Fibroblast of lung (primary cell): Measurements from ENCODE around the gene SH2D1B. TPM values are rescaled to one million over a fixed set of nuclear protein-coding genes. Genes with fewer than 3 reads are reported as not detected.

Experiments
- DNase-seq, 2 donors: peaks; one replicate each; pipeline versions ENCODE4 v3.0.0 to v3.0.0-alpha.2; 2010; ENCODE audit warnings: low read depth in 2 of 2
- H2AFZ ChIP-seq: 2 replicates; pipeline ENCODE4 v1.5.1; 2012; ENCODE audit warnings: low read length, control low read depth, inconsistent platforms
- H3K27ac ChIP-seq: 2 replicates; pipeline ENCODE4 v1.5.1; 2011; ENCODE audit warnings: low read length, control low read depth; ENCODE audit not compliant: insufficient read depth
- H3K27me3 ChIP-seq: 2 replicates; pipeline ENCODE4 v1.5.1; 2011; ENCODE audit warnings: mild to moderate bottlenecking, low read length; ENCODE audit not compliant: control insufficient read depth, insufficient read depth
- H3K36me3 ChIP-seq: 2 replicates; pipeline ENCODE4 v1.5.1; 2011; ENCODE audit warnings: low read length; ENCODE audit not compliant: control insufficient read depth, insufficient read depth
- H3K4me1 ChIP-seq: 2 replicates; pipeline ENCODE4 v1.5.1; 2011; ENCODE audit warnings: low read length; ENCODE audit not compliant: control insufficient read depth, insufficient read depth; ENCODE audit errors: extremely low read depth
- H3K4me2 ChIP-seq: 2 replicates; pipeline ENCODE4 v1.5.1; 2011; ENCODE audit warnings: low read length, control low read depth; ENCODE audit not compliant: insufficient read depth; ENCODE audit errors: extremely low read depth
- H3K4me3 ChIP-seq, 4 experiments: fragments of 200-600 bp in 1 of 4; sonication (generic) in 1 of 4; replicated peaks in 1 of 4; 2 replicates each; pipeline ENCODE4 v1.5.1; 2011 to 2016; ENCODE audit warnings: low read length in 4 of 4, low read depth in 3 of 4, mild to moderate bottlenecking in 3 of 4, control low read depth in 2 of 4, inconsistent platforms in 1 of 4, mixed read lengths in 1 of 4; ENCODE audit not compliant: insufficient read depth in 1 of 4; ENCODE audit errors: control extremely low read depth in 1 of 4
- H3K79me2 ChIP-seq: 2 replicates; pipeline ENCODE4 v1.5.1; 2012; ENCODE audit warnings: mild to moderate bottlenecking, low read length, inconsistent platforms; ENCODE audit not compliant: control insufficient read depth, insufficient read depth
- H3K9ac ChIP-seq: 2 replicates; pipeline ENCODE4 v1.5.1; 2011; ENCODE audit warnings: mild to moderate bottlenecking, low read length, control low read depth; ENCODE audit not compliant: insufficient read depth
- H3K9me3 ChIP-seq: 2 replicates; pipeline ENCODE4 v1.5.1; 2012; ENCODE audit warnings: low read depth, low read length; ENCODE audit not compliant: control insufficient read depth, insufficient read depth
- H4K20me1 ChIP-seq: 2 replicates; pipeline ENCODE4 v1.5.1; 2011; ENCODE audit warnings: low read length; ENCODE audit not compliant: control insufficient read depth, insufficient read depth; ENCODE audit errors: extremely low read depth
- EZH2 ChIP-seq: IDR thresholded peaks from 2 replicates; pipeline ENCODE4 v1.5.1; 2012; ENCODE audit warnings: low read length, control low read depth, mild to moderate bottlenecking; ENCODE audit errors: missing control alignments
- polyA plus RNA-seq, 2 donors: library from polyadenylated mRNA; depleted of rRNA in 1 of 2; stranded (reverse) in 1 of 2; unstranded in 1 of 2; fragments of >200 nt; gene quantifications; 2 replicates each; pipeline ENCODE4 v1.2.1, GENCODE V29; 2011 to 2012; ENCODE audit warnings: missing spikeins in 1 of 2
- total RNA-seq: library from RNA; depleted of rRNA; stranded (reverse); fragments of >200 nt; gene quantifications from 2 replicates; pipeline ENCODE4 v1.2.1, GENCODE V29; 2014
- TF ChIP-seq, protein P1 (sequence below), 2 donors: IDR thresholded peaks in 1 of 2; conservative IDR thresholded peaks in 1 of 2; 1 replicate in 1 of 2; 2 replicates in 1 of 2; pipeline ENCODE4 v1.5.1; 2011 to 2012; ENCODE audit warnings: low read length in 2 of 2, control low read depth in 1 of 2, inconsistent platforms in 1 of 2, low read depth in 1 of 2, mild to moderate bottlenecking in 1 of 2

SH2D1B gene
- total and polyA plus RNA-seq, 2 donors (not counting 1 experiment from before 2014, with no cell fraction given) = not detected

DNA sequence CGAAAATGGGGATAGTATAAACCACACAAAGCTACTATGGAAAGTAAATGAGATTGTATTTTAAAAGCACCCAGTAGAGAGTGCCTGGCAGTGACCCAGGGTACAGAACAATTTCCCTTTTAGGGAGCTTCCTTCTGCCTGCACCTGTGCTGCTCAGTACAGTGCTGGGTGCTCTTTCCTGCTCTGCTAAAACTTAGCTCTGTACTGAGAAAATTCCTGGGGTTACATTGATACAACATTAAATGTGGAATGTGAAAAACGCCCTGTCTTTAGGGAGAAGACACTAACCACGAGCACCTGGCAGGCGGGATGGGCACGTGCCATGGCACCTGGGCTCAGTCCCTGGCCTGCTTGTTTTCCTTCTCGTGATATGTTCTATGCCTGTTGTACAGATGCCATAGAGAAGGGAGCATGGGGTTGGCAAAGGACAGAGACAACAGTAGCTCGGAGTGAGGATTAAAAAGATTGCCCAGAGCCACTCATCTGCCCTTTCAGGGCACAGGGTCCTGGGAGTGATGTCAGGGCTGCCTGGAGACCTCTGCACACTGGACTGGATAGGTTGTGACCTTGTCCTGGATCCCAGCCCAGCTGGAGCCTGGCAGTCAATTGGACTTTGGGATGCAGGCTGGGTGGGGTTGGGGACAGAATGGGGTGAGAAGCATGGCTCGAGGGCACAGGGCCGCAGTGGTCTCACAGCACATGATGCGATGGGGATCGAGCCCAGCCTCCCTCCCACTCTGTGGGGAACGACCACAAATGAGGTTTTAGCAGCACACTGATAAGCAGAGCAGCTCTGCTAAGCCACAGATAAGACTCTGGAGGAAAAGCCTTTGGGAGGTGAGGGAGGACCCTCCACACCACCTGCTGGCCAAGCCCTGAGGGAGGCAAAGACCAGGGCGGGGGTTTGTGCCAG is 39.5 kb downstream of the SH2D1B start:
- no peaks in the 10 kb centered on the region for H3K4me1 ChIP-seq
- TF ChIP-seq, protein P1, sequence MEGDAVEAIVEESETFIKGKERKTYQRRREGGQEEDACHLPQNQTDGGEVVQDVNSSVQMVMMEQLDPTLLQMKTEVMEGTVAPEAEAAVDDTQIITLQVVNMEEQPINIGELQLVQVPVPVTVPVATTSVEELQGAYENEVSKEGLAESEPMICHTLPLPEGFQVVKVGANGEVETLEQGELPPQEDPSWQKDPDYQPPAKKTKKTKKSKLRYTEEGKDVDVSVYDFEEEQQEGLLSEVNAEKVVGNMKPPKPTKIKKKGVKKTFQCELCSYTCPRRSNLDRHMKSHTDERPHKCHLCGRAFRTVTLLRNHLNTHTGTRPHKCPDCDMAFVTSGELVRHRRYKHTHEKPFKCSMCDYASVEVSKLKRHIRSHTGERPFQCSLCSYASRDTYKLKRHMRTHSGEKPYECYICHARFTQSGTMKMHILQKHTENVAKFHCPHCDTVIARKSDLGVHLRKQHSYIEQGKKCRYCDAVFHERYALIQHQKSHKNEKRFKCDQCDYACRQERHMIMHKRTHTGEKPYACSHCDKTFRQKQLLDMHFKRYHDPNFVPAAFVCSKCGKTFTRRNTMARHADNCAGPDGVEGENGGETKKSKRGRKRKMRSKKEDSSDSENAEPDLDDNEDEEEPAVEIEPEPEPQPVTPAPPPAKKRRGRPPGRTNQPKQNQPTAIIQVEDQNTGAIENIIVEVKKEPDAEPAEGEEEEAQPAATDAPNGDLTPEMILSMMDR (conservative IDR thresholded peaks at IDR 0.05 in 1 of 2, IDR thresholded peaks at IDR 0.05 in 1 of 2; ENCODE audit: low read depth in 1 of 2, low read length in 2 of 2) = no peak
- no peak for TF ChIP-seq EZH2
- H3K36me3 ChIP-seq = no peaks in the 10 kb centered on the region
- H3K4me3 ChIP-seq = no peak overlapping the region
- H2AFZ ChIP-seq = no peak overlapping the region
- no peak overlapping the region for H3K4me2 ChIP-seq
- DNase-seq = peak in 1 of 2 donors; percentile 39
- H3K9me3 ChIP-seq = no peaks in the 10 kb centered on the region
- no peaks in the 10 kb centered on the region for H4K20me1 ChIP-seq
- H3K27me3 ChIP-seq = no peaks in the 10 kb centered on the region
- no peak overlapping the region for H3K9ac ChIP-seq
- H3K79me2 ChIP-seq = no peaks in the 10 kb centered on the region
- H3K27ac ChIP-seq = no peak overlapping the region

DNA sequence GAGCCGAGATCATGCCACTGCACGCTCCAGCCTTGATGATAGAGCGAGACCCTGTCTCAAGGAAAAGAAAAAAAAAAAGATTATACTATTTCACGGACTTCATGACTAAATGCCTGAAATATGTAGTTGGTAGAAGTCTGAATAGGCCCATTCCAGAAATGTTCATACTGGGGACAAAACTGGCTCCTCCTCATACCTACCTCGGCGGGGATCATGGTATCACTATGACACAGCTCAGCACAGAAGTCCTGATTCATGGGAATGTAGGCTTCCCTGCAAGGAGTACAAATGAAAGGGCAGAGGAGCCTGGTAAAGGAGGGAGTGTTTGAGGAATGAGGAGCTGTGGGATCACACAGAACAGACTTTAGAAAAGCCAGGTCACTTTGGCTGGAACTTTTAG is 40.3 kb downstream of the SH2D1B start:
- peak in 1 of 2 donors; percentile 82 for DNase-seq
- no peak overlapping the region for H2AFZ ChIP-seq

DNA sequence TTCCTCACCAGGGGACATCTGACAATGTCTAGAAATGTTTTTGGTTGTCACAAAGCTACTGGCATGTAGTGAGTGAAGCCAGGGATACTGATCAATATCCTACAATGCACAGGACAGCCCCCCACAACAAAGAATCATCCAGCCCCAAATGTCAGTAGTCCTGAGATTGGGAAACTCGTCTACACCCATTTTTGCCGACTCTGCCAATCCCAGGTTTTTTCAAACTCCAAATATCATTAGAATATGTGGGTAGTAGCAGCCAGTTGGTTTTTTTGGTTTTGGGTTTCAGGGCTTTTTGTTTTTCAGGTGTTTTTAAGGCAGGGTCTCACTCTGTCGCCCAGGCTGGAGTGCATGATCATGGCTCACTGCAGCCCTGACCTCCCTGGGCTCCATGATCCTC is 41.2 kb downstream of the SH2D1B start:
- no peak overlapping the region for H2AFZ ChIP-seq
- H3K4me2 ChIP-seq = no peak overlapping the region
- no peak overlapping the region for H3K9ac ChIP-seq
- H3K9me3 ChIP-seq = no peaks in the 10 kb centered on the region
- TF ChIP-seq, protein P1 (conservative IDR thresholded peaks at IDR 0.05 in 1 of 2, IDR thresholded peaks at IDR 0.05 in 1 of 2; ENCODE audit: low read depth in 1 of 2, low read length in 2 of 2) = no peak
- TF ChIP-seq EZH2 = no peak
- no peaks in the 10 kb centered on the region for H4K20me1 ChIP-seq
- H3K4me1 ChIP-seq = no peaks in the 10 kb centered on the region
- no peaks in the 10 kb centered on the region for H3K36me3 ChIP-seq
- no peak for DNase-seq
- peaks cover 2% of the 10 kb centered on the region for H3K27me3 ChIP-seq
- no peak overlapping the region for H3K27ac ChIP-seq
- H3K79me2 ChIP-seq = no peaks in the 10 kb centered on the region
- H3K4me3 ChIP-seq = no peak overlapping the region

More for the DNA sequence above, 40.3 kb downstream of the SH2D1B start:
- Histone ChIP-seq H3K27ac (no peak overlapping the region), H3K4me1 (no peaks in the 10 kb centered on the region), H3K9ac (no peak overlapping the region), H3K4me3 (no peak overlapping the region), H3K4me2 (no peak overlapping the region), H3K9me3 (no peaks in the 10 kb centered on the region), H3K27me3 (no peaks in the 10 kb centered on the region), H3K36me3 (no peaks in the 10 kb centered on the region), H4K20me1 (no peaks in the 10 kb centered on the region), H3K79me2 (no peaks in the 10 kb centered on the region)
- TF ChIP-seq, protein P1 (conservative IDR thresholded peaks at IDR 0.05 in 1 of 2, IDR thresholded peaks at IDR 0.05 in 1 of 2; ENCODE audit: low read depth in 1 of 2, low read length in 2 of 2) = no peak
- no peak for TF ChIP-seq EZH2
